AG04449 (cell line): ENCODE results near the gene BCL6.

ENCODE experiments used
- CTCF ChIA-PET: fragments of 350-600 bp; formaldehyde crosslinking; extraction: SDS; loops from one replicate; lab custom pipeline; 2021; ENCODE audit warnings: antibody characterized with exemption; lab: Yijun Ruan, JAX
- POLR2A ChIA-PET: fragments of 400-600, 350-600 bp; formaldehyde crosslinking; extraction: SDS; loops from one replicate; lab custom pipeline; 2020; ENCODE audit warnings: antibody characterized with exemption, inconsistent platforms; lab: Yijun Ruan, JAX
- DNase-seq: peaks from one replicate; pipeline ENCODE4 v3.0.0-alpha.2; 2010; ENCODE audit warnings: low read depth, low spot score
- H3K4me3 ChIP-seq: 2 replicates; pipeline ENCODE4 v1.5.1; 2011; ENCODE audit warnings: low read depth, mild to moderate bottlenecking, control low read depth, low read length
- CTCF ChIP-seq: IDR thresholded peaks from one replicate; pipeline ENCODE4 v1.5.1; 2011; ENCODE audit warnings: mild to moderate bottlenecking, moderate library complexity, low read length, control low read depth, inconsistent platforms; ENCODE audit not compliant: insufficient read depth; ENCODE audit errors: missing control alignments

BCL6 gene

GRCh38 chr3:187788984-187789857, 44.0 kb upstream of the BCL6 start:
- TF ChIP-seq CTCF, result no peak
- DNase-seq, result no peak
- ChIA-PET CTCF (no interaction called here), POLR2A (no interaction called here)
- no peak overlapping the region for H3K4me3 ChIP-seq

- TF ChIP-seq CTCF, result no peak
- no peak overlapping the region for H3K4me3 ChIP-seq
- ChIA-PET CTCF (no interaction called here), POLR2A (interaction anchor here (0.9 to 1.1 kb wide), 2 partner anchors 16 to 43 kb away, joined by 3 to 5 read pairs; no protein-coding TSS in a partner anchor)
- DNase-seq, result peak; percentile 87
These were observed 37.8 kb upstream of the BCL6 start for GRCh38 chr3:187783098-187783497.

- no peak for TF ChIP-seq CTCF
- no peak for DNase-seq
- ChIA-PET POLR2A (no interaction called here), CTCF (interaction anchor here (0.6 kb wide), 1 partner anchor 546 kb away, joined by 3 read pairs; no protein-coding TSS in a partner anchor)
- no peak overlapping the region for H3K4me3 ChIP-seq
These were observed 36.7 kb upstream of the BCL6 start for GRCh38 chr3:187782006-187782405.

- H3K4me3 ChIP-seq, result no peak overlapping the region
- DNase-seq, result no peak
- CTCF ChIA-PET, result no interaction called here
- POLR2A ChIA-PET, result no interaction called here
- no peak for TF ChIP-seq CTCF
These were observed 35.7 kb upstream of the BCL6 start for GRCh38 chr3:187781001-187781400.

GRCh38 chr3:187778726-187779125, 33.5 kb upstream of the BCL6 start:
- no peak for DNase-seq
- H3K4me3 ChIP-seq, result no peak overlapping the region
- TF ChIP-seq CTCF, result no peak
- POLR2A ChIA-PET, result no interaction called here
- CTCF ChIA-PET, result no interaction called here

- ChIA-PET CTCF (no interaction called here), POLR2A (no interaction called here)
- no peak for DNase-seq
- no peak overlapping the region for H3K4me3 ChIP-seq
- no peak for TF ChIP-seq CTCF
These were observed 32.2 kb upstream of the BCL6 start for GRCh38 chr3:187777331-187777941.
